ENCODE results near the gene LCLAT1. TPM values are rescaled to one million over a fixed set of nuclear protein-coding genes. Genes with fewer than 3 reads are reported as not detected.

The LCLAT1 gene
- total RNA-seq, 1 donor from 2014 or later = 29.0 TPM

- Mint-ChIP-seq H3K27me3 (no peaks in the 10 kb centered on the region), H3K4me3 (no peak overlapping the region), H3K36me3 (peaks cover 19% of the 10 kb centered on the region), H3K27ac (no peak overlapping the region), H3K4me1 (ENCODE audit: unreplicated experiment) (peaks cover 14% of the 10 kb centered on the region), H3K9me3 (no peaks in the 10 kb centered on the region)
- TF ChIP-seq CTCF (conservative IDR thresholded peaks at IDR 0.05) = no peak
- no peak for DNase-seq (ENCODE audit: extremely low spot score, unreplicated experiment)
Measured at GRCh38 chr2:30548386-30548785, 101.3 kb downstream of the LCLAT1 start.

DNA sequence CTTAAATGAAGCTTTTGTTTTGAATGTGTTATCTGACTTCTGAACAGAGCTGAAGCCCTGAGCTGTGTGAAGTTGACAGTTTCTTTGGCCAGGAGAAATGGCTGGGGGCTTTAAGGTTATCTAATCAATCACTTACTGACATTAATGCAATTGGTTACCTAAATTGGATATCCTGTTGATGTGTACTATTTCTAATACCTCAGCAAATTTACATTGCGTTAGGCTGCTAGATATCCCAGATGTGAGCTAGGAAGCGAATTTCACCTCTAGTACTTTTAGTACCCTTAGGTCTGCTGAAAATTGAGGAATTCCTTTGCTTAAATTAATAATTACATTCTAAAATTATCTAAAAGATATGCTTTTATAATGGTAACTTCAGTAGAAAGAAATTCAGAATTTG lies 102.0 kb downstream of the LCLAT1 start:
- Mint-ChIP-seq H3K4me3 (no peak overlapping the region), H3K27me3 (no peaks in the 10 kb centered on the region), H3K27ac (no peak overlapping the region), H3K36me3 (peaks cover 19% of the 10 kb centered on the region), H3K9me3 (no peaks in the 10 kb centered on the region), H3K4me1 (ENCODE audit: unreplicated experiment) (peaks cover 14% of the 10 kb centered on the region)
- TF ChIP-seq CTCF (conservative IDR thresholded peaks at IDR 0.05) = no peak
- DNase-seq (ENCODE audit: extremely low spot score, unreplicated experiment) = no peak

DNA sequence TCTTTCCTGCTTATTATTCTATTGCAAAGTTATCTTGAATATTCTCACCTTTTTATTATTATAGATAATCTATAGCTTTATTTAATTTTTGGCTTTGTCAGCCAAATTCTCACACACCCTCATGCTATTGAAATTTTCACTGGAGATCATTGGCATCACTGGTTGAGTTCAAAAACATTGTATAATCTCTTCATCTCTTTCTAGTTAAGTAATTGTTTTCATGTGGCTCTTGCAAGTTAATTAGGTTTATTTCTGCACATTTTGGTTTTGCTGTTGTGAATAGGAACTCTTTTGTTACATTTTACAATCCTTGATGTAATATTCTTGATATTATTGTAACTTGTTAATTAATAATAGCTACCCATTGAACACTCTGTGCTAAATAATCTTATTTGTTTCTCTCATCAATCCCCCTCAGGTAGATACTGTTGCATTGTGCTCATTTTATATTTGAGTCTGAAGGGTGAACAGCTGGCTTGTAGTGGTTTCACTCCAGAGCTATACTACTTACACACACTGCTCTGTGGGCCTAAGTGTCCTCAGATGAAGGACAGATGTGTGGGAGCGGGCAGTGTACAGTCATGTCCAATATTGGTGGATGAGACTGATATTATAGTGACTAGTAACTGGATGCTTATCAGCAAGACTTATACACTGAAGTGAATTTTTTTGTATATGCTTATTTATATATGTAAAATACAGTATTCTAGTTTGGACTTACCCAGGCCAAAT lies 112.7 kb downstream of the LCLAT1 start:
- Mint-ChIP-seq H3K27me3 (no peaks in the 10 kb centered on the region), H3K27ac (no peak overlapping the region), H3K36me3 (no peaks in the 10 kb centered on the region), H3K9me3 (no peaks in the 10 kb centered on the region), H3K4me3 (no peak overlapping the region), H3K4me1 (ENCODE audit: unreplicated experiment) (no peaks in the 10 kb centered on the region)
- TF ChIP-seq CTCF (conservative IDR thresholded peaks at IDR 0.05) = no peak
- DNase-seq (ENCODE audit: extremely low spot score, unreplicated experiment) = no peak

- H3K4me1 Mint-ChIP-seq (ENCODE audit: unreplicated experiment) = no peaks in the 10 kb centered on the region
- H3K4me3 Mint-ChIP-seq = no peak overlapping the region
- no peak for DNase-seq (ENCODE audit: extremely low spot score, unreplicated experiment)
- no peak overlapping the region for H3K27ac Mint-ChIP-seq
- peaks cover 9% of the 10 kb centered on the region for H3K36me3 Mint-ChIP-seq
- no peaks in the 10 kb centered on the region for H3K9me3 Mint-ChIP-seq
- TF ChIP-seq CTCF (conservative IDR thresholded peaks at IDR 0.05) = no peak
- H3K27me3 Mint-ChIP-seq = no peaks in the 10 kb centered on the region
Measured at GRCh38 chr2:30561349-30561748, 114.3 kb downstream of the LCLAT1 start.

DNA sequence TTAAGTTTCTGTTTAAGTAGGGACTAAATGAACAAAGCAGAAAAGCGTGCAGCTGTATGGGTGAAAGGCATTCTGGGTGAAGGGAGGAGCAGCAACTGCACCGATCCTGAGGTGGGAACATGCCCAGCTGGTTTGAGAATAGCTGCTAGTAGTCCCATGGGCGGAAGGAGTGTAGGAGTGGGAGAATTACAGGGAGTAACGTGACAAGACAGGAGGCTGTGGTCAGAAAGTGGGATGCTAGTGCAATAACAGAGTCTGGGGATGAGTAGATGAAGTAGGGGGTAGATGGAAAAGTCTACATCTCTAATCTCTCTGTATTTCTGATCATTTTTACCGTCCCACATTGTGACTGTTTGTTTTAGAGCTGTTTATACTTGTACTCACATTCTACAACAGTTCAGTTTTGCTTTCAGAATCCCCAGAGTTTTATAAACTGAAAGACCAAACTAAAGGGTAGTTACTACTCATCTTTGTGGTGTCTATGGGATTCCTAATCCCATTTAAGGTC lies 118.9 kb downstream of the LCLAT1 start:
- Mint-ChIP-seq H3K4me3 (no peak overlapping the region), H3K4me1 (ENCODE audit: unreplicated experiment) (no peaks in the 10 kb centered on the region), H3K36me3 (peaks cover 22% of the 10 kb centered on the region), H3K27me3 (no peaks in the 10 kb centered on the region), H3K9me3 (no peaks in the 10 kb centered on the region), H3K27ac (no peak overlapping the region)
- TF ChIP-seq CTCF (conservative IDR thresholded peaks at IDR 0.05) = no peak
- no peak for DNase-seq (ENCODE audit: extremely low spot score, unreplicated experiment)

All from type B pancreatic cell (in vitro differentiated cells).